ENCODE data around the gene IL1RL2. TPM values are rescaled to one million over a fixed set of nuclear protein-coding genes. Genes with fewer than 3 reads are reported as not detected.

IL1RL2 gene
- total RNA-seq, 1 experiment from 2014 or later: 0.11 TPM

GRCh38 chr2:102258386-102259074 is 71.7 kb downstream of the IL1RL2 start:
- Histone ChIP-seq H3K9me2 (replicated peaks; ENCODE audit: low read length) (no peaks in the 10 kb centered on the region), H2AFZ (ENCODE audit: low read length) (no peak overlapping the region), H3K4me1 (ENCODE audit: insufficient read depth, low read length) (peaks cover 14% of the 10 kb centered on the region), H3K4me3 (ENCODE audit: low read length) (no peak overlapping the region), H3K27ac (ENCODE audit: low read length) (peak overlapping the region; percentile 52), H3K9ac (ENCODE audit: low read length) (no peak overlapping the region), H3K27me3 (ENCODE audit: low read length) (no peaks in the 10 kb centered on the region), H3K4me2 (ENCODE audit: low read length) (0 out of 2 replicates have a peak overlapping the region, but pooled peaks have one; percentile 8), H3K36me3 (ENCODE audit: low read depth, low read length) (no peaks in the 10 kb centered on the region), H3F3A (ENCODE audit: low read length, unreplicated experiment) (no peaks in the 10 kb centered on the region), H3K79me2 (ENCODE audit: low read length) (no peaks in the 10 kb centered on the region), H3K9me3 (ENCODE audit: low read length) (no peaks in the 10 kb centered on the region), H4K20me1 (ENCODE audit: low read length) (no peaks in the 10 kb centered on the region)
- ATAC-seq (peak; percentile 95), DNase-seq (peak; percentile 85)
- no TSS peak for BruUV-seq (replicated peaks)
- intact Hi-C loops (cut with micrococcal nuclease): loop anchor here (1.0 to 2.0 kb wide), 2 partner anchors 26 to 79 kb away; no protein-coding TSS in a partner anchor
- POLR2A ChIA-PET (ENCODE audit: unreplicated experiment): no interaction called here
- no peak for TF ChIP-seq CTCF (conservative IDR thresholded peaks at IDR 0.05; ENCODE audit: low read depth, low read length)
- TF ChIP-seq EZH2 (IDR thresholded peaks at IDR 0.05; ENCODE audit: low read length, unreplicated experiment): no peak
- TF ChIP-seq EZH2phosphoT487 (IDR thresholded peaks at IDR 0.05; ENCODE audit: borderline replicate concordance, low read length): no peak
- CTCF ChIA-PET: no interaction called here

GRCh38 chr2:102261467-102262135 is 74.8 kb downstream of the IL1RL2 start:
- Histone ChIP-seq H3K27me3 (ENCODE audit: low read length) (no peaks in the 10 kb centered on the region), H3K4me1 (ENCODE audit: insufficient read depth, low read length) (peaks cover 13% of the 10 kb centered on the region), H3K4me3 (ENCODE audit: low read length) (no peak overlapping the region), H3K9me2 (replicated peaks; ENCODE audit: low read length) (no peaks in the 10 kb centered on the region), H3K9me3 (ENCODE audit: low read length) (no peaks in the 10 kb centered on the region), H3F3A (ENCODE audit: low read length, unreplicated experiment) (no peaks in the 10 kb centered on the region), H2AFZ (ENCODE audit: low read length) (no peak overlapping the region), H3K27ac (ENCODE audit: low read length) (no peak overlapping the region), H3K79me2 (ENCODE audit: low read length) (no peaks in the 10 kb centered on the region), H3K4me2 (ENCODE audit: low read length) (no peak overlapping the region), H3K9ac (ENCODE audit: low read length) (no peak overlapping the region), H4K20me1 (ENCODE audit: low read length) (no peaks in the 10 kb centered on the region), H3K36me3 (ENCODE audit: low read depth, low read length) (no peaks in the 10 kb centered on the region)
- TF ChIP-seq EZH2 (IDR thresholded peaks at IDR 0.05; ENCODE audit: low read length, unreplicated experiment) (no peak), CTCF (conservative IDR thresholded peaks at IDR 0.05; ENCODE audit: low read depth, low read length) (no peak), EZH2phosphoT487 (IDR thresholded peaks at IDR 0.05; ENCODE audit: borderline replicate concordance, low read length) (no peak)
- ChIA-PET CTCF (no interaction called here), POLR2A (ENCODE audit: unreplicated experiment) (no interaction called here)
- ATAC-seq (no peak), DNase-seq (no peak)
- intact Hi-C loops (cut with micrococcal nuclease): no loop called here
- BruUV-seq (replicated peaks): no TSS peak

Data from PC-3 (cell line).